Astrocyte (in vitro differentiated cells and primary cell): ENCODE measurements around the gene DSN1.

ENCODE experiments used
- EZH2 ChIP-seq: IDR thresholded peaks from 2 replicates; pipeline ENCODE4 v1.6.1; 2012; ENCODE audit warnings: mild to moderate bottlenecking, low read length, inconsistent platforms; ENCODE audit not compliant: insufficient read depth
- TF ChIP-seq, protein P1 (sequence below): IDR thresholded peaks from 2 replicates; pipeline ENCODE4 v1.5.1; 2011; ENCODE audit warnings: low read depth, mild to moderate bottlenecking, inconsistent platforms, low read length, moderate library complexity; ENCODE audit not compliant: insufficient read depth

DNA sequence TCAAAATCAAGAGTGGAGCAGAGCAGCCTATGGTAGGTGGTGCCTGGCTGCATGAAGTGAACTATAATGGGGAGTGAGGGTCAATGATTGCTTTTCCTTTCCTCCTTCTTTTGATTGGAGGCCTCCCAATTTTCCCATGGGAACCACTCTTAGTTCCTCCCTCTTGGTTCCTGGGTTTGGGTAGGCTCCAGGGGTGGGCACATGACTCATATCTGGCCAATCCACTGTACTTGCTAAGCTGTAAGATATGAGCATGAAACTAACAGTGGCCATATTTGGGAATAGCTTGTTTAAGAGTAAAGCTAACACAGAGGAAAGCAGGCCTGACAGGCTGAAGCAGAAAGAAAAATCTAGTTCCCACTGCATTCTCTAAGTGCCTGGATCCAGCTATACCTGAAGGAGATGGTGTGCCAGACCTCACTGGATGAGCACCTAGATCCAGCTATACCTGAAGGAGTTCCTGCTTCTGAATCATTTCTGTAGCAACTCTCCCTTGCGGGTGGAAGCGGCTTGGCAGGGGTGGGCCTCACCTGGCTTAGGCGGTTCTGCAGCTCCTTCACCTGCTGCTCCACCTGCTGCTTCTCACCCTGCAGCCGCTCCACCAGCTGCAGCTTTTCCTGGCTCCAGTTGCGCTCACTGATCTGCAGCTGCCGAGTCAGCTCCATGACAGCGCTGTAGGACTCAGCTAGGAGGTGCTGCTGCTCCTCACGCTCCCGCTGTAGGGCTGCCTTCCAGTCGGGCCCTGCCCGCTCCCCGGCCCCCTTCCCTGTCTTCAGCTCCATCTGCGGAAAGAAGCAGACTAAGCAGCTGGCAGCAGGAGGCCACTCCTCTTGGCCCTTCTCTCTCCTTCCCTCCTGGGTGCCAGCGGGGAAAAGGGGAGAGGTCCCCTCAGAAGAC lies 29.0 kb upstream of the DSN1 start:
- TF ChIP-seq, protein P1, sequence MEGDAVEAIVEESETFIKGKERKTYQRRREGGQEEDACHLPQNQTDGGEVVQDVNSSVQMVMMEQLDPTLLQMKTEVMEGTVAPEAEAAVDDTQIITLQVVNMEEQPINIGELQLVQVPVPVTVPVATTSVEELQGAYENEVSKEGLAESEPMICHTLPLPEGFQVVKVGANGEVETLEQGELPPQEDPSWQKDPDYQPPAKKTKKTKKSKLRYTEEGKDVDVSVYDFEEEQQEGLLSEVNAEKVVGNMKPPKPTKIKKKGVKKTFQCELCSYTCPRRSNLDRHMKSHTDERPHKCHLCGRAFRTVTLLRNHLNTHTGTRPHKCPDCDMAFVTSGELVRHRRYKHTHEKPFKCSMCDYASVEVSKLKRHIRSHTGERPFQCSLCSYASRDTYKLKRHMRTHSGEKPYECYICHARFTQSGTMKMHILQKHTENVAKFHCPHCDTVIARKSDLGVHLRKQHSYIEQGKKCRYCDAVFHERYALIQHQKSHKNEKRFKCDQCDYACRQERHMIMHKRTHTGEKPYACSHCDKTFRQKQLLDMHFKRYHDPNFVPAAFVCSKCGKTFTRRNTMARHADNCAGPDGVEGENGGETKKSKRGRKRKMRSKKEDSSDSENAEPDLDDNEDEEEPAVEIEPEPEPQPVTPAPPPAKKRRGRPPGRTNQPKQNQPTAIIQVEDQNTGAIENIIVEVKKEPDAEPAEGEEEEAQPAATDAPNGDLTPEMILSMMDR: no peak
- no peak for TF ChIP-seq EZH2
